Fibroblast of lung (primary cell): ENCODE results near the gene CCDC169. TPM values are rescaled to one million over a fixed set of nuclear protein-coding genes. Genes with fewer than 3 reads are reported as not detected.

Experiments
- DNase-seq, 2 donors: peaks; one replicate each; pipeline versions ENCODE4 v3.0.0 to v3.0.0-alpha.2; 2010; ENCODE audit warnings: low read depth in 2 of 2
- H2AFZ ChIP-seq: 2 replicates; pipeline ENCODE4 v1.5.1; 2012; ENCODE audit warnings: low read length, control low read depth, inconsistent platforms
- H3K27ac ChIP-seq: 2 replicates; pipeline ENCODE4 v1.5.1; 2011; ENCODE audit warnings: low read length, control low read depth; ENCODE audit not compliant: insufficient read depth
- H3K27me3 ChIP-seq: 2 replicates; pipeline ENCODE4 v1.5.1; 2011; ENCODE audit warnings: mild to moderate bottlenecking, low read length; ENCODE audit not compliant: control insufficient read depth, insufficient read depth
- H3K36me3 ChIP-seq: 2 replicates; pipeline ENCODE4 v1.5.1; 2011; ENCODE audit warnings: low read length; ENCODE audit not compliant: control insufficient read depth, insufficient read depth
- H3K4me1 ChIP-seq: 2 replicates; pipeline ENCODE4 v1.5.1; 2011; ENCODE audit warnings: low read length; ENCODE audit not compliant: control insufficient read depth, insufficient read depth; ENCODE audit errors: extremely low read depth
- H3K4me2 ChIP-seq: 2 replicates; pipeline ENCODE4 v1.5.1; 2011; ENCODE audit warnings: low read length, control low read depth; ENCODE audit not compliant: insufficient read depth; ENCODE audit errors: extremely low read depth
- H3K4me3 ChIP-seq, 4 experiments: fragments of 200-600 bp in 1 of 4; sonication (generic) in 1 of 4; replicated peaks in 1 of 4; 2 replicates each; pipeline ENCODE4 v1.5.1; 2011 to 2016; ENCODE audit warnings: low read length in 4 of 4, low read depth in 3 of 4, mild to moderate bottlenecking in 3 of 4, control low read depth in 2 of 4, inconsistent platforms in 1 of 4, mixed read lengths in 1 of 4; ENCODE audit not compliant: insufficient read depth in 1 of 4; ENCODE audit errors: control extremely low read depth in 1 of 4
- H3K79me2 ChIP-seq: 2 replicates; pipeline ENCODE4 v1.5.1; 2012; ENCODE audit warnings: mild to moderate bottlenecking, low read length, inconsistent platforms; ENCODE audit not compliant: control insufficient read depth, insufficient read depth
- H3K9ac ChIP-seq: 2 replicates; pipeline ENCODE4 v1.5.1; 2011; ENCODE audit warnings: mild to moderate bottlenecking, low read length, control low read depth; ENCODE audit not compliant: insufficient read depth
- H3K9me3 ChIP-seq: 2 replicates; pipeline ENCODE4 v1.5.1; 2012; ENCODE audit warnings: low read depth, low read length; ENCODE audit not compliant: control insufficient read depth, insufficient read depth
- H4K20me1 ChIP-seq: 2 replicates; pipeline ENCODE4 v1.5.1; 2011; ENCODE audit warnings: low read length; ENCODE audit not compliant: control insufficient read depth, insufficient read depth; ENCODE audit errors: extremely low read depth
- EZH2 ChIP-seq: IDR thresholded peaks from 2 replicates; pipeline ENCODE4 v1.5.1; 2012; ENCODE audit warnings: low read length, control low read depth, mild to moderate bottlenecking; ENCODE audit errors: missing control alignments
- polyA plus RNA-seq, 2 donors: library from polyadenylated mRNA; depleted of rRNA in 1 of 2; stranded (reverse) in 1 of 2; unstranded in 1 of 2; fragments of >200 nt; gene quantifications; 2 replicates each; pipeline ENCODE4 v1.2.1, GENCODE V29; 2011 to 2012; ENCODE audit warnings: missing spikeins in 1 of 2
- total RNA-seq: library from RNA; depleted of rRNA; stranded (reverse); fragments of >200 nt; gene quantifications from 2 replicates; pipeline ENCODE4 v1.2.1, GENCODE V29; 2014
- TF ChIP-seq, protein P1 (sequence below), 2 donors: IDR thresholded peaks in 1 of 2; conservative IDR thresholded peaks in 1 of 2; 1 replicate in 1 of 2; 2 replicates in 1 of 2; pipeline ENCODE4 v1.5.1; 2011 to 2012; ENCODE audit warnings: low read length in 2 of 2, control low read depth in 1 of 2, inconsistent platforms in 1 of 2, low read depth in 1 of 2, mild to moderate bottlenecking in 1 of 2

Gene CCDC169
- total and polyA plus RNA-seq, 2 donors (not counting 1 experiment from before 2014, with no cell fraction given), result 2.9 to 7.1 TPM

DNA sequence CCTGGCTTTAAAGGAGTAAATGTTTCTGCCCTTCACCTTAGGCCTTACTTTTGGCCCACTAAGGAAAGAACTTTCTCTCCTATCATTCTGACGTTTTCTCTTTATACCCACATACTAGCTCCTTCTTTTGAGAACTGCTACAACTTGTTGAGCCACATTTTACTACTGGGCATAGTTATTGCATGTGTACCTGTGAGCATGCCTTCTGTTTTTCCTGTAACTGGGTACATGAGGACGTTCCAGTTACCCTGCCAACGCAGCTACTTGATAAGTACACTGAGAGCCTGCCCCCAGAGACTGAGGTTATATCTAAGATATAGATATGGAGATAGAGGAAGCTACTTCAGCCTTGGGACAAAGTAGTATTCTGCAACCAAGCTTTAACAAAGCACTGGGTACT is 3.5 kb downstream of the CCDC169 start:
- no peak for DNase-seq
- no peak overlapping the region for H3K9ac ChIP-seq
- TF ChIP-seq EZH2, result no peak
- TF ChIP-seq, protein P1, sequence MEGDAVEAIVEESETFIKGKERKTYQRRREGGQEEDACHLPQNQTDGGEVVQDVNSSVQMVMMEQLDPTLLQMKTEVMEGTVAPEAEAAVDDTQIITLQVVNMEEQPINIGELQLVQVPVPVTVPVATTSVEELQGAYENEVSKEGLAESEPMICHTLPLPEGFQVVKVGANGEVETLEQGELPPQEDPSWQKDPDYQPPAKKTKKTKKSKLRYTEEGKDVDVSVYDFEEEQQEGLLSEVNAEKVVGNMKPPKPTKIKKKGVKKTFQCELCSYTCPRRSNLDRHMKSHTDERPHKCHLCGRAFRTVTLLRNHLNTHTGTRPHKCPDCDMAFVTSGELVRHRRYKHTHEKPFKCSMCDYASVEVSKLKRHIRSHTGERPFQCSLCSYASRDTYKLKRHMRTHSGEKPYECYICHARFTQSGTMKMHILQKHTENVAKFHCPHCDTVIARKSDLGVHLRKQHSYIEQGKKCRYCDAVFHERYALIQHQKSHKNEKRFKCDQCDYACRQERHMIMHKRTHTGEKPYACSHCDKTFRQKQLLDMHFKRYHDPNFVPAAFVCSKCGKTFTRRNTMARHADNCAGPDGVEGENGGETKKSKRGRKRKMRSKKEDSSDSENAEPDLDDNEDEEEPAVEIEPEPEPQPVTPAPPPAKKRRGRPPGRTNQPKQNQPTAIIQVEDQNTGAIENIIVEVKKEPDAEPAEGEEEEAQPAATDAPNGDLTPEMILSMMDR (conservative IDR thresholded peaks at IDR 0.05 in 1 of 2, IDR thresholded peaks at IDR 0.05 in 1 of 2; ENCODE audit: low read depth in 1 of 2, low read length in 2 of 2), result no peak

DNA sequence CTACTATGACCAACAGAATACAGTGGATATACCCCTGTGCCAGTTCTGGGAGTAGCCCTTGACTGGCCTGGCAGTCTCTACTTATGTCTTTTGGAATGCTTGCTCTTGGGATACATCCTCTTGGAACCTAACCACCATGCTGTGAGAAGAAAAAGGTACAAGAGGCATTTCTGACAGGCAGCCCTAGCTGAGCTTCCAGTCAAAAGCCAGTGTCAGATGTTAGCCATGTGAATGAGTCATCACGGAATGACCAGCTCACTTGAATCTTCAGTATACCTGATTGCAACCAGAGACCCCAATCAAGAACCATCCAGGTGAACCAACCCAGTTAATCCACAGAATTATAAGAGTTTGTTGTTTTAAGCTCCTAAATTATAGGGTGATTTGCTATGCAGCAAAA is 4.1 kb downstream of the CCDC169 start:
- no peaks in the 10 kb centered on the region for H4K20me1 ChIP-seq
- no peak overlapping the region for H3K4me3 ChIP-seq
- no peaks in the 10 kb centered on the region for H3K79me2 ChIP-seq
- no peak overlapping the region for H3K4me2 ChIP-seq
- no peaks in the 10 kb centered on the region for H3K27me3 ChIP-seq
- H3K27ac ChIP-seq, result no peak overlapping the region
- H3K4me1 ChIP-seq, result peaks cover 3% of the 10 kb centered on the region
- no peaks in the 10 kb centered on the region for H3K36me3 ChIP-seq
- no peak for DNase-seq
- TF ChIP-seq, protein P1 (conservative IDR thresholded peaks at IDR 0.05 in 1 of 2, IDR thresholded peaks at IDR 0.05 in 1 of 2; ENCODE audit: low read depth in 1 of 2, low read length in 2 of 2), result no peak
- TF ChIP-seq EZH2, result no peak
- no peak overlapping the region for H3K9ac ChIP-seq
- H2AFZ ChIP-seq, result no peak overlapping the region
- H3K9me3 ChIP-seq, result no peaks in the 10 kb centered on the region

More for the DNA sequence above, 3.5 kb downstream of the CCDC169 start:
- Histone ChIP-seq H4K20me1 (no peaks in the 10 kb centered on the region), H3K9me3 (no peaks in the 10 kb centered on the region), H3K79me2 (no peaks in the 10 kb centered on the region), H3K36me3 (no peaks in the 10 kb centered on the region), H2AFZ (no peak overlapping the region), H3K4me2 (no peak overlapping the region), H3K27me3 (no peaks in the 10 kb centered on the region), H3K27ac (no peak overlapping the region), H3K4me3 (no peak overlapping the region), H3K4me1 (peaks cover 3% of the 10 kb centered on the region)

DNA sequence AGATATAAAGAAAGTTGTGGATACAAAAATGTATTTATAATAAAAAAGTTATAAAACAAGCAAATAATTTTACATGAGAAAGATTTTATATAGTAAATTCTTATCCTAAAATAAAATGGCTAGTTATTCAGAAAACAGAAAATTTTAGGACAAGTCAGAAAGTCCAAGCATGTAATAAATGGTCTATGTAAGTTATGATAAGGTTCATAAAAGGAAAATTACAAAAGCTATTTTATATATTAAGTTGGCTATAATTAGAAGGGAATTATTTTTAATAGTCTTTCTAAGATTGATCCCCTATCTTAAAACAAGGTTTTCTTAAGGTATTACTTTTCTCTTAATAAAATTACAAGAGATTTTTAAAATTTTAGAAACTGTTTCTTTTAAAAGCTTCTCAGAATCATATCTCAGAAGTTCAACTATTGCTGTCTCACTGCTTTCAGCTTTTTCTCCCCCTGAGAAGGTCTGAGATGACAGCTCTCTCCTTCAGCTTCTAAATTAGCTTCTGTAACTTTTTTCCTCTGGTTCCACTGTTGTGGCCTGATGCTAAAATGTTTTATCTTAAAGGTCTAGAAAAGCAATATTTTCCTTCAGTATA is 8.7 kb downstream of the CCDC169 start:
- Histone ChIP-seq H3K9ac (no peak overlapping the region), H2AFZ (no peak overlapping the region), H3K4me1 (no peaks in the 10 kb centered on the region), H4K20me1 (no peaks in the 10 kb centered on the region), H3K4me2 (no peak overlapping the region), H3K36me3 (no peaks in the 10 kb centered on the region), H3K27ac (no peak overlapping the region), H3K27me3 (no peaks in the 10 kb centered on the region), H3K9me3 (no peaks in the 10 kb centered on the region), H3K4me3 (no peak overlapping the region), H3K79me2 (no peaks in the 10 kb centered on the region)
- no peak for DNase-seq
- TF ChIP-seq, protein P1 (conservative IDR thresholded peaks at IDR 0.05 in 1 of 2, IDR thresholded peaks at IDR 0.05 in 1 of 2; ENCODE audit: low read depth in 1 of 2, low read length in 2 of 2), result no peak
- TF ChIP-seq EZH2, result no peak
